Activated CD4-positive, alpha-beta T cell treated with anti-CD3 and anti-CD28 coated beads, Interleukin-2, amount 50 U/mL, for 48 hours (primary cell): ENCODE measurements around the gene CCDC195.
A peak's percentile ranks its signal among the peaks of the same experiment; 100 is the strongest.

Experiments
- DNase-seq, 2 experiments: peaks; one replicate each; pipeline ENCODE4 v3.0.0-alpha.2; 2020

The CCDC195 gene

GRCh38 chr2:224716201-224716600 is at the start of gene CCDC195:
CCDC195 (minus strand) TSS chr2:224716365; CDS start chr2:224716365, 0 bp downstream.
- DNase-seq = no peak

GRCh38 chr2:224764565-224765236 is 48.5 kb upstream of the CCDC195 start:
- no peak for DNase-seq

- DNase-seq = no peak
Observed at GRCh38 chr2:224757934-224758548, 41.9 kb upstream of the CCDC195 start.

- no peak for DNase-seq
Observed at GRCh38 chr2:224753743-224754540, 37.8 kb upstream of the CCDC195 start.

GRCh38 chr2:224751996-224752698 is 36.0 kb upstream of the CCDC195 start:
- DNase-seq = no peak

GRCh38 chr2:224749136-224749535 is 33.0 kb upstream of the CCDC195 start:
- no peak for DNase-seq

- no peak for DNase-seq
Observed at GRCh38 chr2:224747765-224748164, 31.6 kb upstream of the CCDC195 start.

GRCh38 chr2:224736227-224736626 is 20.1 kb upstream of the CCDC195 start:
- no peak for DNase-seq

GRCh38 chr2:224734949-224735348 is 18.8 kb upstream of the CCDC195 start:
- DNase-seq = no peak

GRCh38 chr2:224731665-224732064 is 15.5 kb upstream of the CCDC195 start:
- DNase-seq = no peak

- no peak for DNase-seq
Observed at GRCh38 chr2:224729435-224729834, 13.3 kb upstream of the CCDC195 start.

GRCh38 chr2:224724331-224724730 is 8.2 kb upstream of the CCDC195 start:
- no peak for DNase-seq

- no peak for DNase-seq
Observed at GRCh38 chr2:224723586-224724217, 7.5 kb upstream of the CCDC195 start.

- no peak for DNase-seq
Observed at GRCh38 chr2:224722770-224723169, 6.6 kb upstream of the CCDC195 start.

GRCh38 chr2:224722250-224722649 is 6.1 kb upstream of the CCDC195 start:
- DNase-seq = peak in 1 of 2 experiments; percentile 7

- DNase-seq = no peak
Observed at GRCh38 chr2:224716921-224717320, 756 bp upstream of the CCDC195 start.

GRCh38 chr2:224711859-224712665 is 4.1 kb downstream of the CCDC195 start:
- no peak for DNase-seq

GRCh38 chr2:224711381-224711780 is 4.8 kb downstream of the CCDC195 start:
- no peak for DNase-seq

GRCh38 chr2:224709301-224709700 is 6.9 kb downstream of the CCDC195 start:
- DNase-seq = no peak

GRCh38 chr2:224694502-224694901 is 21.7 kb downstream of the CCDC195 start:
- DNase-seq = no peak

GRCh38 chr2:224691563-224691962 is 24.6 kb downstream of the CCDC195 start:
- DNase-seq = no peak

GRCh38 chr2:224690868-224691267 is 25.3 kb downstream of the CCDC195 start:
- no peak for DNase-seq
